ENCODE results near the gene AKT1. TPM values are rescaled to one million over a fixed set of nuclear protein-coding genes. Genes with fewer than 3 reads are reported as not detected.
A peak's percentile ranks its signal among the peaks of the same experiment; 100 is the strongest.

AKT1 gene
- total and polyA plus RNA-seq, 2 of the 13 experiments (the other 11 are each of a cell fraction or from before 2014, with no cell fraction given) = 96.2 to 116 TPM

GRCh38 chr14:104771374-104771773, 24.2 kb downstream of the AKT1 start:
- peaks cover 20 to 35% of the 10 kb centered on the region in 2 experiments; a peak in 4 of 5 replicates for H3K36me3 ChIP-seq (replicated peaks in 1 of 2; ENCODE audit: control insufficient read depth in 1 of 2, insufficient read depth in 2 of 2, low read length in 2 of 2)
- intact Hi-C loops (cut with micrococcal nuclease; ENCODE audit: unreplicated experiment) (no loop called here), in situ Hi-C loops (cut with HindIII; ENCODE audit: extremely low pct_ligation_motif_present, low pct_unique_long_range_greater_than_20kb) (no loop called here)
- DNase-seq (ENCODE audit: low spot score) (no peak), ATAC-seq (no peak), FAIRE-seq (no peak)
- H3K4me3 ChIP-seq (replicated peaks in 1 of 3; ENCODE audit: insufficient read depth in 1 of 3, low read depth in 2 of 3, low read length in 3 of 3) = no peak overlapping the region
- no peak overlapping the region for H3K4me2 ChIP-seq (ENCODE audit: low read depth, low read length)
- CTCF ChIA-PET (ENCODE audit: low intra/inter-chr PET ratio, low total read pairs) = no interaction called here
- POLR2A ChIA-PET = interaction anchor here (3.3 kb wide), 1 partner anchor 18 kb away, joined by 32 read pairs; the partner anchor contains the start of gene SIVA1
- H3K9me3 ChIP-seq (ENCODE audit: low read length) = peaks cover 8% of the 10 kb centered on the region
- no peaks in the 10 kb centered on the region; a peak in 1 of 5 replicates for H3K27me3 ChIP-seq (ENCODE audit: control insufficient read depth in 1 of 2, insufficient read depth in 2 of 2, low read length in 2 of 2)
- no TSS peak for BruUV-seq (replicated peaks)
- H3K9ac ChIP-seq (ENCODE audit: insufficient read depth, low read depth, low read length) = no peak overlapping the region
- TF ChIP-seq ZNF660 (CRISPR knock-in tag; IDR thresholded peaks at IDR 0.05; ENCODE audit: borderline replicate concordance, low read depth) (no peak), AGO2 (optimal IDR thresholded peaks at IDR 0.05; ENCODE audit: low read depth, low read length) (peak; percentile 40), FOXC1 (CRISPR knock-in tag; IDR thresholded peaks at IDR 0.05; ENCODE audit: borderline replicate concordance) (no peak), ZSCAN31 (CRISPR knock-in tag; IDR thresholded peaks at IDR 0.05; ENCODE audit: low read depth) (no peak), E2F1 (CRISPR knock-in tag; IDR thresholded peaks at IDR 0.05) (no peak), ZMYM3 (CRISPR knock-in tag; IDR thresholded peaks at IDR 0.05) (no peak), ZNF333 (CRISPR knock-in tag; IDR thresholded peaks at IDR 0.05; ENCODE audit: borderline replicate concordance) (no peak), CHD2 (IDR thresholded peaks at IDR 0.05; ENCODE audit: low read depth, low read length) (no peak), PCBP2 (optimal IDR thresholded peaks at IDR 0.05; ENCODE audit: low read depth, low read length, poor library complexity, severe bottlenecking) (no peak), TEAD3 (CRISPR knock-in tag; optimal IDR thresholded peaks at IDR 0.05; ENCODE audit: borderline replicate concordance) (no peak), MIER2 (CRISPR knock-in tag; IDR thresholded peaks at IDR 0.05) (no peak), NAIF1 (CRISPR knock-in tag; IDR thresholded peaks at IDR 0.05; ENCODE audit: borderline replicate concordance) (no peak), RBFOX2 (IDR thresholded peaks at IDR 0.05; ENCODE audit: low read depth, low read length) (peak; percentile 18; the same call in 1 of the 2 replicates), GRHL1 (CRISPR knock-in tag; conservative IDR thresholded peaks at IDR 0.05) (no peak), ZNF597 (CRISPR knock-in tag; IDR thresholded peaks at IDR 0.05) (no peak), ZNF160 (CRISPR knock-in tag; IDR thresholded peaks at IDR 0.05) (no peak), AKAP8 (CRISPR knock-in tag; IDR thresholded peaks at IDR 0.05) (0 out of 2 replicates have a peak, but pooled peaks have one; percentile 14), POLR2A (IDR thresholded peaks at IDR 0.05; ENCODE audit: insufficient read depth in 1 of 2, low read depth in 2 of 2, low read length in 2 of 2) (peak in 1 of 2 experiments; percentile 31; a peak in 2 of 4 replicates), CBFB (CRISPR knock-in tag; IDR thresholded peaks at IDR 0.05) (no peak), SCMH1 (CRISPR knock-in tag; IDR thresholded peaks at IDR 0.05; ENCODE audit: borderline replicate concordance) (no peak), IRF2 (CRISPR knock-in tag; IDR thresholded peaks at IDR 0.05) (no peak), ZNF33A (CRISPR knock-in tag; IDR thresholded peaks at IDR 0.05; ENCODE audit: borderline replicate concordance) (no peak)
- 100% methylated on average over 1 of the region's 4 CpGs for WGBS (ENCODE audit: low lambda C conversion rate)
- peaks cover 16% of the 10 kb centered on the region for H3K79me2 ChIP-seq (ENCODE audit: insufficient read depth, low read length)
- peaks cover 25% of the 10 kb centered on the region for H3K4me1 ChIP-seq (ENCODE audit: insufficient read depth, low read length)
- H3K27ac ChIP-seq (ENCODE audit: extremely low read length, insufficient read depth, low read length) = no peak overlapping the region
- 0 out of 2 replicates have a peak, but pooled peaks cover 1% of the 10 kb centered on the region for H4K20me1 ChIP-seq (ENCODE audit: insufficient read depth, low read length)
- H2AFZ ChIP-seq (ENCODE audit: low read length) = no peak overlapping the region
